ENCODE measurements around the gene REEP3. TPM values are rescaled to one million over a fixed set of nuclear protein-coding genes. Genes with fewer than 3 reads are reported as not detected.
A peak's percentile ranks its signal among the peaks of the same experiment; 100 is the strongest.

REEP3 gene
- total RNA-seq, 1 experiment from 2014 or later: 18.5 TPM

DNA sequence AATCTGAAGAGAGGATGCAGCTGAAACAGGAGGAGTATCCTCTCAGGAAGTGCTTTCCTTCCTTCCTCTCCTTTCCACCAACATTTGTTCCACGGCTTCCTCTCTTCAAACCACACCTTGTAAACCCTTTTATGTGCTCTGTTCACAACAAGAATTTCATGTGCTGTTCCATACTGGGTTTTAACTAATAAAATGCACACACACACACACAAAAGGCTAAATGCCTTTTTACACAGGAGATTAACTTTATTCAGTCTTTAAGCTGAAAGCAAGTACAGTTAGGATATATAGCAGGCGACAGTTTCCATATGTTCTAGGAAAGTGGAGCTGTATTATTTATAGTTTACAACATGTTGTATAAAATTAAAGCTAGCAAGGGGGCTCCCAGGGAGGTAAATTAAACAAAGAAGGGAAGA is 106.7 kb downstream of the REEP3 start:
- Histone ChIP-seq H3K27me3 (no peaks in the 10 kb centered on the region), H3K4me3 (no peak overlapping the region), H3K9me3 (no peaks in the 10 kb centered on the region), H3K36me3 (no peaks in the 10 kb centered on the region)
- DNase-seq: no peak

DNA sequence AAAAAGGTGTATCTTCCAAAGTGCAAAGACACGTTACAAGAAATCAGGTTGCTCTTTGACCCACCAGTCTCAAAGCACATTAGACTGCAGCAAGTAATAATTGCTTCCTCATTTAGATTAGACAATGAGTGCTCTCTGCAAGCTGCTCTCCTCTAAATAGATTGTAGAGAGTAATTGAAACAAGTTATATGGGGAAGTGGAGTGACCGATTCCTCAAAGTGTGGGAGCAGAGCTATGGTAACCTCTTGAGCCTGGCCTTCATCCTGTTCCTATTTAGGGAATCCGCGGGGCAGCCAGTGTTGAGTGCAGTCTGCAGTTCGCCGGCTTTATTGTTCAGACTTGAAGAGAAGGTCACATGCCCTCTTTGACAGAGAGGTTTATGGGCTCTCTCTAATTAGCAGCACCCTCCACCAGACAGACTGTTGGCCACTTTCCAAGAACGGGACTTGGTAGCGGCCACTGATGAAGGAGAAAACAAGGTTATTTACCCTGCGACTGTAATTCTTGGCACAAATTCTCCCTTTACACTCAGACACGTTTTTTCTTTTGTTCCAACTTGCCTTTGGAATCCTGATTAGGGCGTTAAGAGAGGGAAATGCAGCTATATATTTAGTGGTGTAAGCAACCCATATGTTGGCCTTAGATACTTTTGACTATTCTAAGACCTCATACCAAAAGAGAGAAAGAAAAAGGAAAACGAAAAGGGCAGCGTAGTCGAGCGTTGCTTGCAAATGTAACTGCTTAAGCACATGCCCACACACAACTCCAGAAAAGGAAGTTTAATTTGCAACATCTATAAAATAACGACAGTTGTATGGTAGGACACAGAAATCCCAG is 107.5 kb downstream of the REEP3 start:
- DNase-seq: peak; percentile 15
- Histone ChIP-seq H3K9me3 (no peaks in the 10 kb centered on the region), H3K4me3 (peak overlapping the region; percentile 68), H3K27me3 (no peaks in the 10 kb centered on the region), H3K36me3 (no peaks in the 10 kb centered on the region)

DNA sequence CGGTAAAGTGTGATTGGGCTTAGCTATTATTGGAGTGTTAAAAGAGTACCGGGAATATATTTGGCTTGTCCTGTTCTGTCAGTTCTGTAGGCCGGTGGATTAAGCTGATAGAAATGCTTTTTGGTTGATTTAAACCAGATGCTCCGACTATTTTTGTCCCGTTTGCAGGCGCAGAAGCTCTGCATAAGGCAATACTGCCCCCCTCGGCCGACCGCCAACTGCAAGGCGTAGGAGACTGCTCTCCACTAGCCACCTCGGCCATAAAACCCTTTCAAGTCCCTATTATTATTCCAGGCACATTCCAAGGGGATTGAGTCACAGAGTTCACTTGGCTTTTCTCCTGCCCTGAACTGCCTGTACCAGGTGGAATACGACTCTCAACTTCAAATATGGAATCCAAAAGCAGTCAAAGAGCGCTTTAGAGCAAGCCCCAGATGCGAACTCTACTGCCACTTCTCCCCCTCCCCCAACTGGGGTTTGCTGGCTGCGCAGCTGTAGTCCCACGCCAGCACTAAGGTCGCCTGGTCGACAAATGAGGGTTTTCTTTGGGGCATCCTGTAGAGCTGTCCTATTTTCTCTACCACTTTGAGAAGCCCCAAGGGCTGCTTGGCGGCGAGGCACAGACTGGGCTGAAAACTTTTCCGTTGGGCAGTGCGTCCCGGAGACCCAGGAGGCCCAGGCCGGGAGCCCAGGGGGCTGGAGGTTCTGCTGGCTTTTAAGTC is 108.3 kb downstream of the REEP3 start:
- Histone ChIP-seq H3K36me3 (no peaks in the 10 kb centered on the region), H3K9me3 (no peaks in the 10 kb centered on the region), H3K4me3 (peak overlapping the region; percentile 68), H3K27me3 (no peaks in the 10 kb centered on the region)
- DNase-seq: peak; percentile 98

DNA sequence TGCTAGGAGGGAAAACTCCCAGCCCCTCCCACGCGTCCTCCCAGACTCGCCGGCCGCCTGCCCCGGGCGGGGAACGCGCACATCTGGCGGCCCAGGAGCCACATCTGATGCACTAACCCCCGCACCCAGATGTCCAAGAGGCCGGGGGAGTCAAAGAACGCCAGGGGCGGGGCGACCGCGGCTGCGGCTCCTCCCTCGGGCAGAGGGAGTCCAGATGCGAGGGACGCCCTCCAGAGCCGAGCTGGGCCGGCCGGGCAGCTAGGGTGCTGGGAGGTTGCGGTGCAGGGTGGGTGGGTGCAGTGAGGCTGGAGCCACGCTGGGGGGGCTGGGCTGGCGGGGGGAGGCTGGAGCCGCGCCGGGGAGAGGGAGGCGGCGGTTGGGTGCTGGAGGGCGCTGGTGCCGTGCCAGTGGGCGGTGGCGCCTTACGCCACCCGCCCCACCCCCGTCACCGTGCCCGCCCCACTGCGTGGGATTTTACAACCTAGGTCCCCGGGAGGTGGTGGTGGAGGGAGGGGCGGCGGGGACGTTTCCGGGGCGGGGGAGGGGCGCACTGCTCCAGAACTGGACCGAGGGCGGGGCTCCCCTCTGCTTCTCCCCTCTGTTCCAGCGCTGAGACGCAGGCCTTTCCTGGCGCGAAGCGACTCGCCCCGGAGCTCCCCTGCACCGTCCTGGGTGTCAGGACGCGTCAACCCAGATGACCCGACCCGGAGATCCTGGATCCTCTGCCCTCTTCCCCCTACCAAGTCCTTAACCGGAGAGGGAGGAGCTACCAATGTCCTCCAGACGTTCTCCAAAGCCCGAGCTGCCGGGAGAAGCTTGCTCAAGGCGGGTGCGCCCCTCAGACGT is 109.1 kb downstream of the REEP3 start:
- H3K36me3 ChIP-seq: no peaks in the 10 kb centered on the region
- DNase-seq: peak; percentile 95

DNA sequence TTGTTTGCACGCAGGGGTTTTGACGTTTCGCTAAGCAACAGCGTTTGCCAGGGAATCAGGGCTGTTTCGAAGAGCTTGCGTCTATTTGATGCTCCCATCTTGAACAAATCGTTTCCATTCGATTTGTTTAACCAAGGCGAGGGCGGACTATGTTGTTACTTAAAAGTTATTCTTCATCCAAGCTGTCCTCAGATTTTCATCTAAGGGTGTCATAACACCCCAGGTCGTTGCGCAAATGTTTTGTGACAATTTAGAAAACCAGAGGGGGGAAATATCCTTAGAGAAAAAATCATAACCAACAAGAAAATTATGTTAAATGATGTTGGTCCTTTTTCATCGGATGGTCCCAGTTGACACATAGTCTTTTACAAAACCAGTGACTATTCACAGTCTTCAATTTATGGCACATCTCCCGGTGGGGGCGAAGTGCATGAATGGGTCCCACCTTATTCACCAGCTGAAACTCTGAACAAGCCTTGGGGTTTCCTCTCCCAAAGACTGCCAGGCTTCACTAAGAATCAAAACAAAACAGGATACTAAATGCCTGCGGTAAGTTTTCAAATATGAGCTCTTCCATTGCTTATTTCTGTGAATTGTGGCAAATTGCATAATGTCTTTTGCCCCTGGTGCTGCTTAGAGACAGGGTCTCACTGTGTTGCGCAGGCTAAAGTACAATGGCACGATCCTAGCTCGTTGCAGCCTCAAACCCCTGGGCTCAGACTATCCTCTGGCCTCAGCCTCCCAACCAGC is 109.9 kb downstream of the REEP3 start:
- H3K4me3 ChIP-seq: peak overlapping the region; percentile 68
- no peak for DNase-seq

More for the DNA sequence above, 109.1 kb downstream of the REEP3 start:
- Histone ChIP-seq H3K9me3 (no peaks in the 10 kb centered on the region), H3K4me3 (peak overlapping the region; percentile 68), H3K27me3 (no peaks in the 10 kb centered on the region)

DNA sequence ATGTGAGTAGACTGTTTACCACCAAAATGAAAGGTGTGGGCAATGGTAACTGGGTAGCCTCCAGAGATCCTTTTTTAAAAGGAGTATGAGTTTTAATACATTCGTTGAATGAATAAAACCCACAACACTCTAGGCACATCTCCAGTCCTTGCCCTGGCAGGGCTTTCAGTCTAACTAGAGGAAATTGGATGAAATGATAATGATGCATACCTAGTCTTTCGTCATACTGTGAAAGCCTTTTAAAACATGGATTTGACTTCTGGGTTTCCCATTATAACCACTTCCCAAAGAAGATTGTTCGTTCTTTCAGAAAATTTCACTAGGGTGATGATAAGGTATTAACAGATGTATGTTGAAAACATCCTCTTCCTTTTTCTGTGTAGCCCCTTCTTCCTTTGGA is 110.8 kb downstream of the REEP3 start:
- peak; percentile 26 for DNase-seq
- Histone ChIP-seq H3K4me3 (no peak overlapping the region), H3K9me3 (no peaks in the 10 kb centered on the region), H3K27me3 (no peaks in the 10 kb centered on the region), H3K36me3 (no peaks in the 10 kb centered on the region)

More for the DNA sequence above, 109.9 kb downstream of the REEP3 start:
- no peaks in the 10 kb centered on the region for H3K36me3 ChIP-seq
- no peaks in the 10 kb centered on the region for H3K9me3 ChIP-seq
- no peaks in the 10 kb centered on the region for H3K27me3 ChIP-seq

DNA sequence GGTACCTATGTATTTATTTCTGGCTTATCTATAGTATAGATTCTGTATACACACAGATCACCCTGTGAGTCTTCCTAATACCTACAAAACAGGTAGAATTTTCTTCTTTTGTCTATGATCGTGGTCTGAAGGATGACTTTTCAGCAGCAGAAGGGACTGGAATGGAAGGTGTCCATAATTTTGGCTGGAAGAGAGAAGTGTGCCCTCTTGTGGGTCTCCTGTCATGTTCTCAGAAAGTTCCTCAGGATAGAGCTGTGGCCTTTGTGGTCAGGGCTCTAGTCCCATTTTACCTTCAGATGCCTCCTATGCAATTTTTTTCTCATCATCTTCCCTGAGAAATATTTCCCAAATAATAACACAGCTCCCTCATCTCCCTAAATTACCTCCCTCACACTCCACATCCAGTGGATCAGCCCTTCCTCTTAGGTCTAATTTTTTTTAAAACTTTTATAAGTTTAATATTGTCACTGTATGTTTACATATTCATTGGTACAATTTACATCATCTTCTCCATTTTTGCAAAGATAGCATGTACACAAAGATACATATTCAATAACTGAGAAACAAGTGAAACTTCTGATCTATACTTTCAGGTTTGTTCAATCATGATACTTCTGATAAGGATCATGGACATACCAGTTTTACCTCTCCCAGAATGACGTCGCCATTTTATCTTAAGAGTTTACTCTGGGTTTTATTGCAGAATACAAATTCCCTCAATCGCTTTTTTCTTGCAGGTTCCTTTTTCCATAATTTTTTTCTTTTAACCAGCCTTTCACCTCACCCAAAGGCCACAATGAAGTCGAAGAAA is 112.7 kb downstream of the REEP3 start:
- no peak overlapping the region for H3K4me3 ChIP-seq

DNA sequence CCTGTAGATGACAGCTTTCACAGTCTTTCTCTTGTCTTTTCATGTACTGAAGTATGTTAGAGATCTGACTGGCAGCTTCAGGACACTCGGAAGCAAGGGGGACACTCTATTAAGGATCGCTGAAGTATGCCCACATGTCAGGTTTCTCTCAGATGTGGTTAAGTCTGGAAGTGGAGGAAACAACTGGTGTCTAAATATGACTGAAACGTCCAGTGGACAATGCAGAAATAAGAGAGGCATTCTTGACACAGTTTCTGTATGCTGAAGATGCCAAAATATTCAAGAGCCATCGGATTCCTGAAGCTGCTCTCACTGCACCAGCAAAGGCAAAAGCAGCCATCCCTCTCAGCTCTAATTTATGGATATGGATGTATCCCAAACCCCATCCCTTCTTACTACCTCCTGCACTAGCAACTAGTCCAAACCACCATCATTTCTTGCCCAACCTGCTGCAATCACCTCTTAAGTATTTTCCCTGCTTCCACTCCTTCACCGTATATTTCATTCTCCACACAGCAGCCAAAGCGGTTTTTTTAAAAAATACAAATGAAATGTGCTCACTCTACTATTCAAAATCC is 113.4 kb downstream of the REEP3 start:
- no peak overlapping the region for H3K4me3 ChIP-seq
- H3K27me3 ChIP-seq: no peaks in the 10 kb centered on the region
- DNase-seq: no peak
- no peaks in the 10 kb centered on the region for H3K9me3 ChIP-seq
- H3K36me3 ChIP-seq: no peaks in the 10 kb centered on the region

More for the DNA sequence above, 112.7 kb downstream of the REEP3 start:
- no peaks in the 10 kb centered on the region for H3K9me3 ChIP-seq
- no peaks in the 10 kb centered on the region for H3K27me3 ChIP-seq
- no peak for DNase-seq
- H3K36me3 ChIP-seq: no peaks in the 10 kb centered on the region

DNA sequence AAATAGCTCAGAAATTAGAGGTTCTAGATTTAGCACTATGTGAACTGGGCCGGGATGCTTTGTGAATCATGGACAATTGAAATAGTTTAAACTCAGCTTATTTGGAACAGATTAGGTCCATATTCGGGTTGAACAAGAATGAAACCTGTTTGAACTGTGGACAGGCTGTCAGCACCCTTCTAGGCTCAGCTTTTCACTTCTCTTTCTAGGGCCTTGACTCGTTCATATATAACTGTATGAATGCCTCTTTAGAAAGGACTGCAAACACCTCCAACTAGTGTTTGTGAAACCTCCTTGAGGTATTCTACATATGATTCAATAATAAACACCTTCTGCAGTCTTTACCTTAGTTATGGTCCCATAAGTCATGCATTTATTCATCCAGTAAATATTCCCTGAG is 115.6 kb downstream of the REEP3 start:
- no peak for DNase-seq
- Histone ChIP-seq H3K36me3 (no peaks in the 10 kb centered on the region), H3K27me3 (no peaks in the 10 kb centered on the region), H3K4me3 (no peak overlapping the region), H3K9me3 (no peaks in the 10 kb centered on the region)

DNA sequence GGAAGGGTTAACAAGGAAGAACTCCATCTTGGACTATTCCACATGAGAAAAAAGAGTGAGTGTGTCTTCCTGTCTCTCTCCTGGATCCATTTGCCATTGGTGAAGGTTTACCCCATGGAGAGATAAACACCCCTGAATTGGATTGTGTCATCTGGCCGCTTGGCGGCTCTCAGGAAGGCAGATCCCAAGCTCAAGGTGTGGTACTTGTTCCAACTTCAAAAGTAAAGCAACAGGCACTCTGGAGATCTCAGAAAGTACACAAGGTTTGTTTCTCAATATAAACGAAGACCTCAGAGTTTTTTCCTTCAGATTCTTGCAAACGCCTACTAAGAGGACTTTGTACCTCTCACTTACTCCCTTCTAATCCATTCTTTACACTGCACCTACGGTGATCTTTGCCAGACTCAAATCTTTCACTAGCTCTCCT is 116.7 kb downstream of the REEP3 start:
- Histone ChIP-seq H3K27me3 (no peaks in the 10 kb centered on the region), H3K9me3 (no peaks in the 10 kb centered on the region), H3K36me3 (no peaks in the 10 kb centered on the region), H3K4me3 (no peak overlapping the region)
- DNase-seq: no peak

DNA sequence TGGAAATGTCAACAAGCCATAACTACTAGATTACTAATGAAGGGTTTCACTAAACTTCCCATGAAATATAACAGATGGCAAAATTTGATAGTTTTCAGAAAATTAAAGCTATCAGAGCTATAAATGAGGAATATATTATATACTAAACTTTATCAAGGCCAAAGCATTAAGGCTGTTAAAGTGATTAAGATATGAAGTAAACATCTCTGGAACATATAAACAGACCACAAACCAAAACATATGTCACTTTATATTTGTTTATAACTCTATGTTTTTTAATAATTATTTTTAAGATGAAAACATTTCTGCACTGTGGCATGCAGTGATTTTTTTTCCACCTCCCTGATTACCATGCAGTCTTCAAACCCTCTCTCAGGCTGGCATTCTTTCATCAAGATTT is 120.2 kb downstream of the REEP3 start:
- Histone ChIP-seq H3K9me3 (no peaks in the 10 kb centered on the region), H3K4me3 (no peak overlapping the region), H3K36me3 (no peaks in the 10 kb centered on the region), H3K27me3 (no peaks in the 10 kb centered on the region)
- DNase-seq: no peak

DNA sequence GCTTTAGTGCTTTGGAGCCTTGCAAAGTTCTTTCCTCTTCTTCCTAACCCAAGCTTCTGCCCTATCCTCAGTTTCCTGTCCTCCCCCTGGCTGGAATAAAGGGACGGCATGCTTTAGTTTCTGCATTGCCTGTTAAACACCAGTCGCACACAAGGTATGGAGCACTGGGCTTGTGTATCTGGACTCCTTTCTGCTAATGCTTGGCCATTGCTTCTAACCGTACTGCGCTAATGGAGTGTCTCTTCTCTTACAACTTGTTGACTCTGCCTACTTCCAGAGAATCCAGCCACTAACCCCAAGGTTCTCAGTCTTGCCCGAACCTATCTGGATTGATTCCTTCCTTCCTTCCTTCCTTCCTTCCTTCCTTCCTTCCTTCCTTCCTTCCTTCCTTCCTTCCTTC is 120.6 kb downstream of the REEP3 start:
- no peak for DNase-seq
- Histone ChIP-seq H3K9me3 (no peaks in the 10 kb centered on the region), H3K36me3 (no peaks in the 10 kb centered on the region), H3K27me3 (no peaks in the 10 kb centered on the region), H3K4me3 (no peak overlapping the region)

DNA sequence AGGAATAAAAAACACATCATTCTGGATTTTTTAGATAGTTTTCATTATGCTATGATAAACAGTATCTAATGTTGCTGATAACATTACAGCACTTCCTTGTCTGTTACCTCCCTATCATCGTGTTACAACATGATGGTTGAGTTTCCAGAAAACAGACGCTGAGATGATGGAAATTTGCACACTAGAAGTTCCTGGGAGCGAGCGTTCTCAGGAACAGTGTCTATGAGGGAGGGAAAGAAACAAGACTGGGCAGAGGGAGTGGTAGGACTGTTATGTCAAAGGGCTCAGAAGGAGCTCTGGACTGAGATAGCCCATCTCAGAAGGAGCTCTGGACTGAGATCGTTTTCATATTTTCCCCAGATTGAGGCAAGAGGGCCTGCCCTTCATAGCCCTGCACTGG is 121.6 kb downstream of the REEP3 start:
- H3K9me3 ChIP-seq: no peaks in the 10 kb centered on the region
- no peak overlapping the region for H3K4me3 ChIP-seq
- H3K27me3 ChIP-seq: no peaks in the 10 kb centered on the region
- DNase-seq: no peak
- H3K36me3 ChIP-seq: no peaks in the 10 kb centered on the region

DNA sequence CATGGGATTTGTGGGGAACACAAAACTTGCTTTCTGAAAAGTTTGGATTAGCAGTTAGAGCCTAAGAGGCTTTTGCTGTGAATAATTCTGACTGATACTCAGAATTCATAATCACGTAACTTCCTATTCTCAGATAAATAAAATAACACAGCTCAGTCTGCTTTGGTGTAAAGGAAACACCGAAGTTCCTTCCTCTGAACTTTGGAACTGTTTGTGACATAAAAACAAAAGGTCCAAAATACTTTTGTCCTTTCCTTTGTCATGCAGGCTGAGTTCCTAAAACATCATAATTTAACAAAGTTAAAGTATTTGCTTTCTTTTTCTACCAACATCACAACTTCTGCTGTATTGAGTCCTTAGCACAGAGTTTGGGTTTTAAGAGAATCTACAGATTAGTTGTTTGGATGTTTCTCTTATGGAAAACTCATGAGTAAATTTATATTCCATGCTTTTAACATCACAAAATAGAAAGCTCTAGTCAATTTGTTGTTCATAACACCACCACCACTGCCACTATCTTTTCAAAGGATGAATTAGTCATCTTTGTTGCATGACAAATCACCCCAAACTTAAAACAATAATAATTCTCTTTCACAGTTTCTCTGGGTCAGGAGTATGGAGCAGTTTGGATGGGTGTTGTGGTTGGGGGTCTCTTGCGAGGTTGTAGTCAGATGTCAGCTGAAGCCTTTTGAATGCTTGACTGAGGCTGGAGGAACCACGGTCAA is 123.4 kb downstream of the REEP3 start:
- no peaks in the 10 kb centered on the region for H3K36me3 ChIP-seq
- no peaks in the 10 kb centered on the region for H3K9me3 ChIP-seq
- no peaks in the 10 kb centered on the region for H3K27me3 ChIP-seq
- no peak for DNase-seq
- no peak overlapping the region for H3K4me3 ChIP-seq

DNA sequence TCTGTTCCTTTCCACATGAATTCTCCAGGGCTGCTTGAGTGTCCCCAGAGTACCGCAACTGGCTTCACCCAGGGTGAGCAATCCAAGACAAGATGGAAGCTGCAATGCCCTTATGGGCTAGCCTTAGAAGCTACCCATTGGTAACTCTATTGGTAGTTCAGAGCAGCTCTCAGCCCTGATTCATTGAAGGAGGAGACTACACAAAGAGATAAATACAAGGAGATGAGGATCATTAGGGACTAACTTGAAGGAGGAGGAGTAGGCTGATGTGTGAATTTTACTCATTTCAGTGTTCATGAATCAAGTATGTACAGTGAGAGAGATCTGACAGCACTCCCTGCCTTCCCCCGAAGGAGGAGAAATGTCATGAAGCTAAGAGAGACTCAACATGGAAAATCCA is 124.0 kb downstream of the REEP3 start:
- no peak overlapping the region for H3K4me3 ChIP-seq
- H3K27me3 ChIP-seq: no peaks in the 10 kb centered on the region
- H3K36me3 ChIP-seq: no peaks in the 10 kb centered on the region
- DNase-seq: no peak
- no peaks in the 10 kb centered on the region for H3K9me3 ChIP-seq

All from MG63 (cell line).